NCI-H524 (cell line): ENCODE data around the gene UBE2H.
"Not testable (repeated sequence)": the region's sequence is repeated elsewhere in the genome, so short reads cannot be mapped to it uniquely, and the experiment has no call there.

ENCODE experiments used
- DNase-seq, 2 experiments: peaks; one replicate each; lab custom pipeline; 2025; lab: John Stamatoyannopoulos, UW

Gene UBE2H

DNA sequence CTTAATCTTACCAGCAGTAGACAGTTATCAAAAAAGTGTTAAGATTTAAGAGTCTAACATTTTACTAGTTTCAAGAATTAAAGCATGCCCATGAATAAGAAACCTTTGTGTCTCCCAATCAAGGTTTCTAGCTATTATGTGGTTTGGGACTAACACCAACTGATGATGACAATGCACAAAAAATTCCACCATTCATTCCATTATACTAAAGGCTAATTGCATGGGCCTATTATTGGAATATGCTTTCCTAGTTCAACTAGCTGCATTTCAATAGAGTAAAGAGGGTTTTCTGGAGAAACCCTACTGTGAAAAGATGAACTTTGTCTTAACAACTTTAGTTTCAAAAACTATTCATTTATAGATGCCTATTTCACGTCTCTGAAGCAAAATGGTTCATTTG, 44.6 kb downstream of the UBE2H start:
- DNase-seq: no peak

DNA sequence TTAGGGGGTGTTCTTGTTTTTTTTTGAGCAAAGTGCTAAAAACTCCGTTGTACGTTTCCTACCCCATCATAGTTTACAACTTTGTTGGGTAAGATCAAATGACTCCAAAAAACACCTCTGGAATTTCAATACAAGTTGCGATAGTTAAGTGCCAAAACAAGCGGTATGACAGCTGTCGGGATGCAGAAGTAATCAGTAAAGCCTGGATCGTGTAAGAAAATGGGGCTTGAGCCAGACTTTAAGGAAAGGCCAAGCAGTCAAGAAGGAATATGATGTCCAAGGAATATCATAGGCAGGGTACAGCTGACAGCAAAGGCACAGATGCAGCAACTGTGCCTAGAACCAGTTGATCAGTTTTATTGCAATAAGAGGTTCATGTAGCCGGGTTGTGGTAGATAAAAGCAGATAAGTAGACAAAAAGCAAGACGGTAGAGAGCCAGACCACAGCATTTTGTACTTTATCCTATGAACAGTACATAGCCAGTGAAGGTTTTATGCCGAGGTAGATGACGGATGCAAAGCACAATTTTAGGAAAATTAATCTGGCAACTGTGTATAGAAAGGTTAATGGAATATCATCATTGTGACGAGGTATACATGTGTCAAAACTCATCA, 45.5 kb downstream of the UBE2H start:
- no peak for DNase-seq

DNA sequence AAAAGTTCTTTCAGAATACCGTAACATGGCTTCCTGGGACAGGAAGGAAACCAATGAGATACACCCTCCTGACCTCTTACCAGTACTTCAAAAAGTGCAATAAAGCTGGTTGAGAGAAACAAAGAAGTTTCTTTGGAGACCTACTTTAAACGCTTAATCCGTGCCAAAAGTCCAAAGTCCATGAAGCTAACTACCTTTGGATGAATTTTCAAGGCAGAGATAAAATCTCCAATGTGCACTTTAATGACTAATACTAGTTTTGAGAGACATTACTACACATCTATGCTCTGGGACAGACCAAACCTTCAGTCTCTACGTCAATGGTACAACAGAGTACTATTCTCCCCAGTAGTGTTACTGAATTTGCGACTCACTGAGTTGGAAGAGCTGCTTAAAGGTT, 46.1 kb downstream of the UBE2H start:
- DNase-seq: no peak

DNA sequence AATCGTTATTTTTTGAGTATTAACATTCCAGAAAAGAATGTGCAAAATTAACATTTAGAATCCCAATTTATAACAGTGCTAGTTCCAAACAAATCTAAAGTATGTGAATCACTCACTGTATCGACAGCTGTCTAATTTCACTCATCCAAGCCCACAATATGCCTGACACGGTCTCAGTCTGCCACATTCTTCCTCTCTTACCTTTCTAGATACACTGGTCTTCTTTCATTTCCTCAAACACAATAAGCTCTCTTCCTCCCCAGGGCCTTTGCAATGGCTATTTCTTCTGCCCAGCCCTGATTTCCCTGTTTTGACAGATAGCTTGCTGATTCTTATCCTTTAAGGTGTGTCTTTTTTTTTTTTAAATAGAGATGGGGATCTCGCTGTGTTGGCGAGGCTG, 48.8 kb downstream of the UBE2H start:
- no peak for DNase-seq

DNA sequence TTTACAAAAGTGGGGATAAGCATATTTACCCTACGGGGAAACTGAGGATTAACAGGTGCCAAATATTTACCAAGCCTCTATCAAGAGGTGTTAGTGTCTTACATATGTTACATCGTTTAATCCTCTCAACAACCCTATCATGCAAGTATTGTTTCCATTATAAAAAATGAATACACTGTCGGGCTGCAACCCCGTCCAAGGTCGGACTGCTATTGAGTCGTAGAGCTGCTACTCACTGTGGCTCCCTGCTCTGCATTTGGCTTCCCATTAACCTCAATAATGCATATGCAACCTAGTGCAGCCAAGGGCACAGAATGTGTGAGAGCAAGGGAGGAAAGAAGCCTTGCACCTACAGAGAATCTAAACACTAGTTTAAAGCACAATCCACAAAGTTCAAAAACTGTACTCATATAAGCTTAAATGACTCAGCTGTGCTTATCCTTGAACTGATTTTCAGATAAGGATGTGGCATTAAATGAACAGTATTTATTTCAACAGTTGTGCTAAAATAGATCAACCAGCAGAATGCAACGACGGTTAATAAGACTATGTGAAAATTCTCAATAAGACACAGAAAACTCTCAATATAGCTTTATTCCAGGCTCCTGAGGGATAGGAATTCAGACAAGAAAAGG, 49.9 kb downstream of the UBE2H start:
- peak in 1 of 2 experiments; percentile 43 for DNase-seq

DNA sequence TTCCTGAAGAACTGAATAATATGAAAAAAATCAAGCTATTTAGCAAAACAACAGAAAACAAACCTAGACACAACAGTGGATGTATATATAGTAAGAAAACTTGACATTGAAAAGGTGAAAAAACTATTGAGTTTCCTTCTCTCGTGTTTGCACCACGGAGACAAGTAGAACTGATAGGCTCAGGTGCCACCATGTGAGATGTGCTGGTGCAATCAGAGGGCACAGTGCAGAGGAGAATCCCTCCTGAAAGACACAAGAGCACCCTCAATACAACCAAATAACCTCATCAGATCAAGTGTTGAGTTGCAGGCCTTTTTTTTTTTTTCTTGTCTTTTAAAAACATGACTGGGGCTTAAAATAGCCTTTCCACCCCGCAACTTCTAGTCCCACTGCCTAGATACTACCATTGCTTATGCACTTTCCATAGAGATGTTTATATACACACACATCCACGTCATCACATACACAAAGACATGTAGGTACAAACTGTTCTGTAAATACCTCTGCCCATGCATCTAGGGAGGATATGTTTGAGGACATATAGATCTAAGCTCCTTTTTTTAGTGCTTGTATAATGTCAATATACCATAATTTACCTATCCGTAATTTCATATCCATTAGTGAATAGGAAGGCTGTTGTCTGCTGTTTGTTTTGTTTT, 54.1 kb downstream of the UBE2H start:
- DNase-seq: no peak

DNA sequence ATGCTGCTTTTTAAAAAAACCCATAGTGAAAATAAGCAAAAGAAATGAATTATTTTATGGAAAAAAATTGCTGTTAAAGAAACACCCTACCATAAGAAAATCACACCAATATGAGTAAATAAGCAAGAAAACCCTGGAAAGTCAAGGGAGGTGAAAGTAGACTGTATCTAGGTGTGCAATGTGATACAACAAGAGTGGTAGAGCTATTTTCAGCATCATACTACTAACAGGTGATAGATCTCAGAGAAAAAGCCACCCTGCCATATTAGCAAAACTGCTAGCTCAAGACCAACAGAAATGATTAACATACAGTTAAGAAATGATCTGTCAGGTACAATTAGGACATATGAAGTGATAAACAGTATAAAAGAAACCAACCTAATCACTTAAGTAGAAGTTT, 54.8 kb downstream of the UBE2H start:
- DNase-seq: no peak

DNA sequence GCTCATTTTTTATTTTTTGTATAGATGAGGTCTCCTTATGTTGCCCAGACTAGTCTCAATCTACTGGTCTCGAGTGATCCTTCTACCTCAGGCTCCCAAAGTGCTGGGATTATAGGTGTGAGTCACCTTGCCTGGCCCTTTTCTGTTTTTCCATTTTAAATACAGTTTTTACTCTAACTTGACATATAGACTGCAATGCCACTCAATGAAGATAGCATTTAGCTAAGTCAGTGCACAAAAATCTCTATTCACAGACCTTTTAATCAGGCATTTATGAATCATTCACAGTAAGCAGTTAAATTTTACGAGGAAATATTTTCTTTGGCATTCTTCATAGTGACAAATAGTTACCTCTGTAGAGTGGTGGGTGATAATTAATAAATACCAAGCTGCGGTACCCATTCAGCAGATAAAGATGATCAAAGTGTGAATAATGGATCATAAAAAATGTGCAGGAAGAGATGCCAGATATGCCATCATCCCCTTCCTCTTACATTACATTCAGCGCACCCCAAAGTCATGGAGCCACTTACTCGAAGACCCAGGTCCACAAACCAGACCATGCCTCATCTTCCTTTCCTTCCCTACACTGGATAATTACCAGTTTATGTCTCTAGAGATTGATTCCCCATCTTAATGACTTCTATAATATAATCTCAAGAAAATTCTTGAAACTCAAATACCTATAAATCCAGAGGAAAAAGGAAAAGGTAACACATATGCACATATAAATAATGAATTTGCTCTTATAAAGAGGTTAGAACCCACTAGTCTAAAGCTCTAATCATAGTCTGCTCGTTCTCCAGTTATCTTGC, 56.0 kb downstream of the UBE2H start:
- DNase-seq: no peak

DNA sequence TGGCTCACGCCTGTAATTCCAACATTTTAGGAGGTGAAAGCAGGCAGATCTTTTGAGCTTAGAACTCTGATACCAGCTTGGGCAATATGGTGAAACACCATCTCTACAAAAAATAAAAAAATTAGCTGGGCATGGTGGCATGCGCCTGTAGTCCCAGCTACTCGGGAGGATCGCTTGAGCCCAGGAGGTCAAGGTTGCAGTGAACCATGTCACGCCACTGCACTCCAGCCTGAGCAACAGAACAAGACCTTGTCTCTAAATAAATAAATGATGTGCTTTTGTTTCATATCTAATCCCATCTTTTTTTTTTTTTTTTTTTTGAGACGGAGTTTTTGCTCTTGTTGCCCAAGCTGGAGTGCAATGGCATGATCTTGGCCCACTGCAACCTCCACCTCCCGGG, 58.6 kb downstream of the UBE2H start:
- DNase-seq: not testable (repeated sequence)

DNA sequence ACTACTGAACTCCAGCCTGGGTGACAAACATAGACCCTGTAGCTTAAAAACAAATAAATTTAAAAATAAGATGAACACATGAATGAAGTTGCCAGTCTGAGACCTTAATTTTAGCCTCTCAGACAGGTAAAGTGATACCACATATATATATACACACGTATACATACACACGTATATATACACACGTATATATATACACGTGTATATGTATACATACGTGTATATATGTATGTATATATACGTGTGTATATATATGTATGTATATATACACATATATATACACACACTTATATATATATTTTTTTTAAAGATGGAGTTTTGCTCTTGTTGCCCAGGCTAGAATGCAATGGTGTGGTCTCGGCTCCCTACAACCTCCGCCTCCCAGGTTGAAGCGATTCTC, 62.7 kb downstream of the UBE2H start:
- no peak for DNase-seq

DNA sequence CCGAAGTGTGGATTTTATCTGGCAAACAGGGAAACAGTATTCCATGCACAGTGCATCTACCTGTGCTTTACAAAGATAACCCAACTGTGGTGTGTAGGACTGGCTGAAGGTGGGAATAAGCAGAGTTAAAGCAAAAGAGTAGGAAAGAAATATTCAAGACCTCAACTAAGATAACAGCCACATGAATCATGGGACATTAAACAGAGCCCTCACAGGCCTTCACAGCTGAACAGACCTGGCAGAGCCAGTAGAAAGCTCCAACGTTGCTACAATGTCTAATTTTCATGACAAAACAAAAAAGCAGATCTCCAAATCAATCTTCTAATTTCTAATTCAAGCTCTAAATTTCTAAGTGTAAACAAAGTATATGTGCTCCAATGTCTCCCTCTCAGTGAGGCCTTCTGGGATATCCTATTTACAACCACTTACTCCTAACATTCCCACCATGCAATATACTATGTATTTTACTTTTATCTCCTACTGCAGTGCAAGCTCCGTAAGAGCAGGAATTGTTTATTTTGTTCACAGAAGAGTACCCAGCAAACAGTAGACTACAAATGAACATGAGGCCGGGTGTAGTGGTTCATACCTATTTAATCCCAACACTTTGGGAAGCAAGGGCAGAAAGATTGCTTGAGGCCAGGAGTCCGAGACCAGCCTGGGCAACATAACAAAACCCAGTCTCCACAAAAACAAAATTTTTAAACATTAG, 63.5 kb downstream of the UBE2H start:
- DNase-seq: no peak

DNA sequence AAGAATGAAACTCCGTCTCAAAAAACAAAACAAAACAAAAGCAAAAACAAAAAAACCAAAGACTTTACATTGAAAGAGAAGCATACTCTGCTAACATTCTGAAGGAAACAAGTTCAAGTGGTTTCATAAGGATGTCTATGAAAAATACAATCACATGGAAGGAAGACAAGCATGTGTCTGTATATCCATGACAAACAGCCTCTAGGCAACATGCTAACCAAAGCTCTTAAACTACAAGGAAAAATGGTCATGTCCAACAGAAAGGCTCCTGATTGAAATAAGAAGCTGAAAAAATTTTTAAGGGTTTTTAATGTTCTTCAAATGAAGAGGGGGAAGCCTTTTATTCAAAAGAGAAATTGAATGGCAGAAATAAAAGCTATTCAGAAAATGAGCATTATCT, 64.9 kb downstream of the UBE2H start:
- no peak for DNase-seq

DNA sequence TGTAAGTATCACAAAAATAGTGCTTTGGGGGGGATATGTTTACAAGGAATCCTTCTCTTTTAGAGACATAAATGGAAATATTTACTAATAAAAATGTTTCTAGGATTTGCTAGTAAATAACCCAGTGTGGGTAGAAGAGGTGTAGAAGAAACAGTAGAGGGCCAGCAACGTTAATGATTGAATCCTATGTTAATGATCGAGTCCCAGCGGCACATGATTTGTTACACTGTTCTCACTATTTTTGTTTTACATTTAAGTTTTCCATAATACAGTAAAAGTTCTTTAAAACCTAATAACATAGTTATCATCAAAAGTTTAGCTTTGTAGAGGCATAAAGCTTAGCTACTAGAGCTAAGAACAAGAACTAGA, 66.0 kb downstream of the UBE2H start:
- no peak for DNase-seq

DNA sequence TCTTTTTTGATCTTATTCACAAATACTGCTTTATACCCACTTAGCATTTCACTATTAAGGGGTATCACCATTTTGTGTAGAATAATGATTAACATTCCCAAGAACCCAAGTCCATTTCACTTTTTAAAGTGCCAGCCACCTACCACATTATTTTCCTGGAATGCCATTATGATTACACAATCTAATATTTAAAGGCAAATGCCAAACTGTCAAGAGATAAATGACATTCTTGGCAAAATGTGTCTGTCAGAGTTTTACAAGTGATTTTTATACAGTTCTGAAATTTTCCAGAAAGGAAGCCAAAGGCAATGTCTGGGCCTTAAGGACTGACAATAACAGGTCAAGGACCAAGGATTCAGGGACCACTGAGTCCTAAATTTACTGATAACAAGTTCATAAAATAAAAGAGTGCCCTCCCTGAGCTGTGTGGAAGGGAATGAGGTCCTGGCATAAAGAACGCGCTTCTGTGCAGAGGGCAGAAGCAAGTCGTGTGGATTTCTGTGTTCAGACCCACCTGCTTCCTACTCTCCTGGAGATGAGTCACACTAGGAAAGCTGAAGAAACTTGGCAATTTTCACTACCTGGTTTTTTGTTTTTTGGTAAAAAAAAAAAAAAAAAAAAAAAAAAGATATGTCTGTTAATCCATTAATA, 66.5 kb downstream of the UBE2H start:
- no peak for DNase-seq

DNA sequence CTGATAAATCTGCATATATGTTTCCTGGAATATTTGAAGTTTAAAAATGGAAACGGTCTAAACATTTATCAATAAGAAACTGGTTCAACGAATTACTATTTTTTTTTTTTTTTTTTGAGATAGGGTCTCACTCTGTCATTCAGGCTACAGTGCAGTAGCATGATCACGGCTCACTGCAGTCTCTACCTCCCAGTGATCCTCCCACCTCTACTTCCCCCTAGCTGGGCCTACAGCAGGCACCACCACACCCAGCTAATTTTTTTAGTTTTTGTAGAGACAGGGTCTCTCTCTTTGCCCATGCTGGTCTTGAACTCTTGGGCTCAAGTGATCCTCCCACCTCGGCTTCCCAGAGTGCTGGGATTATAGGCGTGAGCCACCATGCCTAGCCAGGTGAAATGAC, 68.3 kb downstream of the UBE2H start:
- no peak for DNase-seq

DNA sequence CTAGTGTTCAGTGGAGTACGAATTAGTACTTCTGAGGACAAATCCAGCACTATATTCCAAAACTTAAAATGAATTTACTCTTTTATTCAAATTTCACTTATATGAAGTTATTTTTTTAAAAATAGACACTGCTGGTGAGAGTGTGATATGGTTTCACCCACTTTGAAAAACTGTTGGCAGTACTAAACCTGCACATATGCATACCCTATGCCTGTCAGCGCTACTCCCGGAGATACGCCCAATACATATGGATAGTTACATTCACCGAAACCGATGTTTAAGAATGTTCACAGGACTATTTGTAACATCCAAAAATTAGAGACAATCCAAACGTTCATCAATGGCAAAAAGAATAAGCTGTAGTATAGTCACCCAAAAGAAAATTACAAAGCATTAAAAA, 69.6 kb downstream of the UBE2H start:
- no peak for DNase-seq

DNA sequence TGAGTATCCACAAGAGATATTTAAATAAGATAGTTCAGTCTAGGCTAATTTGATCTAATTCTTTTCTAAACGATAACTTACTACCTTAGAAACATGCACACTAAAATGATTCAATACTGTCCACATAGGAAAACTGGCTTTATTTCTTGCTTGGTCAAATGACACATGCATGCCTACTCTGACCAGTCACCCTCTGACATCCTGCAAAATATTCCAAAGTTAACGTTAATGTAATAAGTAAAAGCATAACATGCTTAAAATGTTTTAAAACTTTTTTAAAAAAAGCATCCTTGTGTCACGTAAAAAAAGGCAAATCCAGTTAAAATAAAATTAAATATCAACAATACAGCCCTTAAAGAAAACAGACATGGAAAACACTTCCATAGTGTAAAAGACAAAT, 70.2 kb downstream of the UBE2H start:
- no peak for DNase-seq

DNA sequence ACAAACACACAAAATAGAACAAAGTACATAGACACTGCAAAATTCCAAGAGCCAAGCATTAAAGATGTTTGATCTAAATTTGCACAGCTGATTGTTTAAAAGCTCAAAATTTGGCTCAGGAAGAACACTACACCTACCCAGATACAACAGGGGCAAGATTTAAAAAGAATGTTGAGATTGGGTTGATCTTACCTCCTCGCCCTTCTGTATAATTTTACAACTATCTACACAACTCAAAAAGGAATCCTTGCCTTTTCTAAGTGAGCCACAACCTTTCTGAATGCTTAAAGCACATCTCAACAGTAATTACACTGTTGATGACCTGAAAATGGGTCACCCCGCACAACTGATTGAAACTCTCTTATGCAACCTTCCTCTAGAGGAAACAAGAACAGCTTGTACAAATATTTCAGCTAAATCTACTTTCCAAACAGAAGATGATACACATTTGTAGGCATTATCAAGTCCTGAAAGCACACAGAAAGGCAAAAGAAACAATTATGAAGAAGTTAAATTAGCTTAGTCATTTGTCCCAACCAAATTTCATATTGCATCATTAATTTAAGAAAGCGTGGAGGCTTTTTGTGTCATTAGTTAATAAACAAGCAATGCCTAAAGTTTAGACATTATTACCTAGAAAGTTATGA, 75.5 kb downstream of the UBE2H start:
- DNase-seq: no peak

DNA sequence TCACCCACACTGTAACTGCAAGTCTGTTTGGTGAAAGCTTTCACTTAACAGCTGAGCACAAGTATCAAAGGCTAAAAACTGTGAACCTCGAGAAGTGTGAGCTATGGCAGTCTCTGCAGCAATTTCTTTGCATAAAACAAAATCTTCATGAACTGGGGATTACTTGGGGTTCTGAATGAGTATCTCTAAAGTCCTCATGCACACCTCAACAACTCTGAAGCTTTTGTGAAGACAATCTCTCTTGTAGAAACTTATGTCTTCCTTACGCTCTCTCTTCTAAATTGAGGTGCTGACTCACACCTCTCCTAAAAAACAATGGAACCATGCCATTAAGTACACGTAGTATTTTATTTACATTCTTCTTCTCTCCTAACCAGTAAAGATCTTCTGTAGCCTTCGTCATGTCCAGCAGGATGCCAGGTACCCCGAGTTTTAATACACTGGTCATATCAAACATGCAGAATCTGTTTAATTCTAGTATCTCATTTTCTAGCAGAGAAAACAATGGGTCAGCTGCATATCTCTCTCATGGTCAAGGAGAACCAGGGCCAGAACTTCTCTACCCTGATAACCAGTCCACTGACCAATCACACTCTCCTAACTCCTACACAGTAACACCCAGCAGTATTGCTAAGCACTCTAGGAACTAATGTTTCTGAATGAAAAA, 76.9 kb downstream of the UBE2H start:
- no peak for DNase-seq

DNA sequence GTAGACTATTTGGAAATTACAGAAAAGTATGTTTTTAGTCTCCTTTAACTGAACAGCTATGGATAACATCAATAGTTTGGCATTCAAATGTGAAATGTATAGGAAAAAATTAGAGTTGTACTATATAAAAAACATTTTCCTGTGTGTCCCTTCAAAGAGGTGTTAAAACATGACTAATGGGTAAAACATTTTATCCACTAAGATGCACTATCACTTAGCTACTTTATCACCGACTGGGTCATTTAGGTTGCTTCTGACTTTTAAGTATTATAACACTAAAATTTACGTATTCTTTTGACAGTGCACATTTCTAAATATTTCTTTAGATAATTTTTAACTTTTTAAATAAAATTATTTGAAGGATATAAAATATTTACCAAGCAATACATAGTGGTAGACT, 77.6 kb downstream of the UBE2H start:
- DNase-seq: no peak

DNA sequence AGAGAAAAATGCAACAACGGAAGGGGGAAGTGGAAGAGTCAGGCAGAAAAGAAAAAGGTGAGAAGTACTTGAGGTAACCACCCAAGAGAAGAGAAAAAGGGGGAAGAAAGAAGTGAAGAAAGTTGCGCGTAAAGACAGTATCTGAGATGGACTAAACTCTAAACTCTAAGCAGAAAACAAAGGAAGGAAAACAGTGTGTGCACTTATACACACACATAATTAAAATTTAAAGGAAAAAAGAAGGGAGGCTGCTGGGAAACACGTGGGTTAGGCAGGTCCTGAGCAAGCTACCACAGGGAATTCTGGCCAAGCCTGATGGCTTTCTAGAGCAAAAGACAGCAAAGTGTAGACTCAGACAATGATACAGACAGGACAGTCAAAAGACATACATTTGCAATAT, 78.0 kb downstream of the UBE2H start:
- no peak for DNase-seq
